Left ventricle myocardium inferior (tissue), 1 donor: ENCODE measurements around the gene DOHH. TPM values are rescaled to one million over a fixed set of nuclear protein-coding genes. Genes with fewer than 3 reads are reported as not detected.

ENCODE experiments used
- DNase-seq: peaks from one replicate; pipeline ENCODE4 v3.0.0-alpha.2; 2020
- H3K27ac ChIP-seq: fragments of 200-600 bp; replicated peaks from 2 replicates; pipeline ENCODE4 v1.8.0; 2021
- H3K27me3 ChIP-seq: fragments of 200-600 bp; 2 replicates; pipeline ENCODE4 v1.8.0; 2021; ENCODE audit warnings: low read depth
- H3K36me3 ChIP-seq: fragments of 200-600 bp; 2 replicates; pipeline ENCODE4 v1.8.0; 2021
- H3K4me1 ChIP-seq: fragments of 200-600 bp; 2 replicates; pipeline ENCODE4 v1.8.0; 2021
- H3K4me3 ChIP-seq: fragments of 200-600 bp; 2 replicates; pipeline ENCODE4 v1.8.0; 2021; ENCODE audit warnings: mild to moderate bottlenecking, moderate library complexity
- H3K9me3 ChIP-seq: fragments of 200-600 bp; replicated peaks from 2 replicates; pipeline ENCODE4 v1.8.0; 2021
- CTCF ChIP-seq: fragments of 200-600 bp; IDR thresholded peaks from 2 replicates; pipeline ENCODE4 v1.8.0; 2021; ENCODE audit warnings: antibody characterized with exemption, mild to moderate bottlenecking, borderline replicate concordance
- intact Hi-C: fragments of 100-400 bp; cut with micrococcal nuclease; formaldehyde crosslinking; loops from one replicate; pipeline ENCODE4 v1.11.0; 2022
- total RNA-seq: library from RNA; stranded (reverse); fragmentation: NEBNext Ultra II Directional; extraction: Animal tissue kit (Norgen Biotek cat#: 25700); gene quantifications from one replicate; pipeline ENCODE4 v1.2.1, GENCODE V29; 2021
- donor health status: DM: no; HTN: yes; CAD: no; lungs with severe emphysema.

DOHH gene
- total RNA-seq, 1 donor from 2014 or later, result 11.1 TPM

- Histone ChIP-seq H3K27me3 (no peaks in the 10 kb centered on the region), H3K4me1 (peaks cover 18% of the 10 kb centered on the region), H3K27ac (no peak overlapping the region), H3K9me3 (no peaks in the 10 kb centered on the region), H3K4me3 (no peak overlapping the region), H3K36me3 (peaks cover 26% of the 10 kb centered on the region)
- TF ChIP-seq CTCF, result no peak
- intact Hi-C loops, result no loop called here
- no peak for DNase-seq
These were observed 39.3 kb upstream of the DOHH start for GRCh38 chr19:3539756-3540118.

- DNase-seq, result no peak
These were observed 38.7 kb upstream of the DOHH start, which contains the start of gene TEKTIP1 for GRCh38 chr19:3538965-3539755. TSS of gene TEKTIP1 (plus strand) at chr19:3539174. CDS start at chr19:3539178, 4 bp downstream.

GRCh38 chr19:3538258-3538929 is 37.9 kb upstream of the DOHH start:
- H3K27ac ChIP-seq, result no peak overlapping the region
- H3K4me3 ChIP-seq, result no peak overlapping the region
- no peak for DNase-seq
- peaks cover 12% of the 10 kb centered on the region for H3K4me1 ChIP-seq
- peaks cover 35% of the 10 kb centered on the region for H3K36me3 ChIP-seq
- H3K27me3 ChIP-seq, result no peaks in the 10 kb centered on the region
- H3K9me3 ChIP-seq, result no peaks in the 10 kb centered on the region
- intact Hi-C loops, result no loop called here
- TF ChIP-seq CTCF, result no peak

More at GRCh38 chr19:3538965-3539755, 38.7 kb upstream of the DOHH start, which contains the start of gene TEKTIP1:
- H3K36me3 ChIP-seq, result peaks cover 31% of the 10 kb centered on the region
- no peak within 1 kb of the TSS for H3K4me3 ChIP-seq
- no peak within 1 kb of the TSS for H3K27ac ChIP-seq
- no peak for TF ChIP-seq CTCF
- H3K27me3 ChIP-seq, result no peaks in the 10 kb centered on the region
- no peaks in the 10 kb centered on the region for H3K9me3 ChIP-seq
- peaks cover 18% of the 10 kb centered on the region for H3K4me1 ChIP-seq
- intact Hi-C loops, result no loop called here

GRCh38 chr19:3537438-3538240 is 37.2 kb upstream of the DOHH start:
- Histone ChIP-seq H3K4me3 (no peak overlapping the region), H3K36me3 (peaks cover 43% of the 10 kb centered on the region), H3K9me3 (no peaks in the 10 kb centered on the region), H3K27me3 (no peaks in the 10 kb centered on the region), H3K4me1 (peaks cover 8% of the 10 kb centered on the region), H3K27ac (peak overlapping the region; percentile 46)
- no peak for TF ChIP-seq CTCF
- no peak for DNase-seq
- intact Hi-C loops, result no loop called here

- TF ChIP-seq CTCF, result no peak
- peak overlapping the region; percentile 46 for H3K27ac ChIP-seq
- H3K4me3 ChIP-seq, result no peak overlapping the region
- no peaks in the 10 kb centered on the region for H3K27me3 ChIP-seq
- intact Hi-C loops, result no loop called here
- peaks cover 8% of the 10 kb centered on the region for H3K4me1 ChIP-seq
- DNase-seq, result no peak
- H3K36me3 ChIP-seq, result peaks cover 49% of the 10 kb centered on the region
- H3K9me3 ChIP-seq, result no peaks in the 10 kb centered on the region
These were observed 36.6 kb upstream of the DOHH start for GRCh38 chr19:3537101-3537437.
